ENCODE results near the gene RACK1. TPM values are rescaled to one million over a fixed set of nuclear protein-coding genes. Genes with fewer than 3 reads are reported as not detected.

RACK1 gene
- total and polyA plus RNA-seq, 2 experiments from 2014 or later, result 2,372 to 4,798 TPM

DNA sequence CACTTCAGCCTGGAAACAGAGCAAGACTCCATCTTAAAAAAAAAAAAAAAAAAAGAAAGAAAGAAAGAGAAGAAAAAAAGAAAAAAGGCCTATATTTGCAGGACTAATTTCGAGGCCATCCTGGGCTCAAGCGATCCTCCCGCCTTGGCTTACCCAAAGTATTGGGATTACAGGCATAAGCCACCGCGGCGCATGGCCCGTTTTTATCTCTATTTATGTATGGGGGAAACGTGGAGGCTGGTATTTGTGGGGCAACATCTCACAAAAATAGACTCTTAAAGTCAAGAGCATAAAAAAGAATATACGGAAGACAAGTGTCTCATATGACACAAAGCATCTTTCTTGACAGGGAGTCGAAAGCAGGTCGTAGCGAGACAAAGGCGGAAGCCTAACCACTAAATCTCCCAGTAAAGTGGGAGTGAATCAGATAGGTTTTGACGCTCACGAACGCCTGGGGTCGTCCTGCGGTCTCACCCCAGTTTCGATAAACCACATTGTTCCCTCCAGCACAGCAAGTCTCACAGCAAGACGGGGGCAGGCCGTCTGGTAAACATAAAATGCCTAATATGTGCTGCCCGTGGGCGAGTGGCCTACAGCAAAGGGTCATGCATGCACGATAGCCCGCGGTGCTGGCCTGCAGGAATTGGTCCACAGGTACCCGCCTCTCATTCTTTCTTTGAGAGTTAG is 22.5 kb downstream of the RACK1 start:
- peaks cover 14% of the 10 kb centered on the region; the same call in 2 of the 3 replicates for H3K36me3 Mint-ChIP-seq (ENCODE audit: low read depth)
- H3K4me3 ChIP-seq, result peak overlapping the region; percentile 66
- H4K20me1 ChIP-seq (replicated peaks; ENCODE audit: insufficient read depth), result no peaks in the 10 kb centered on the region; the same call in 1 of the 2 replicates
- H3F3A ChIP-seq (replicated peaks; ENCODE audit: low read depth), result peaks cover 16% of the 10 kb centered on the region
- peaks cover 23% of the 10 kb centered on the region for H3K4me1 Mint-ChIP-seq
- H3K27me3 ChIP-seq (ENCODE audit: insufficient read depth), result peaks cover 6% of the 10 kb centered on the region
- peaks cover 16% of the 10 kb centered on the region for H3K9me3 Mint-ChIP-seq
- H3K4me1 ChIP-seq (ENCODE audit: insufficient read depth), result peaks cover 12% of the 10 kb centered on the region; the same call in 1 of the 2 replicates
- H3K79me2 ChIP-seq (replicated peaks; ENCODE audit: insufficient read depth), result peaks cover 20% of the 10 kb centered on the region
- 0 out of 2 replicates have a peak, but pooled peaks cover 4% of the 10 kb centered on the region for H3K36me3 ChIP-seq (ENCODE audit: insufficient read depth)
- H2AFZ ChIP-seq, result no peak overlapping the region
- DNase-seq (ENCODE audit: low spot score) (peak; percentile 47), ATAC-seq (no peak)
- peak overlapping the region; percentile 37 for H3K4me2 ChIP-seq
- peak overlapping the region; percentile 99 for H3K4me3 Mint-ChIP-seq
- peaks cover 64% of the 10 kb centered on the region for H3K27me3 Mint-ChIP-seq (ENCODE audit: insufficient read depth, low read depth, poor library complexity)
- no peaks in the 10 kb centered on the region for H3K9me2 ChIP-seq (ENCODE audit: insufficient read depth)
- H3K27ac ChIP-seq (ENCODE audit: low read depth), result no peak overlapping the region
- TF ChIP-seq CREB1 (CRISPR knock-in tag; IDR thresholded peaks at IDR 0.05; ENCODE audit: low read depth), result no peak
- TF ChIP-seq, protein P1, sequence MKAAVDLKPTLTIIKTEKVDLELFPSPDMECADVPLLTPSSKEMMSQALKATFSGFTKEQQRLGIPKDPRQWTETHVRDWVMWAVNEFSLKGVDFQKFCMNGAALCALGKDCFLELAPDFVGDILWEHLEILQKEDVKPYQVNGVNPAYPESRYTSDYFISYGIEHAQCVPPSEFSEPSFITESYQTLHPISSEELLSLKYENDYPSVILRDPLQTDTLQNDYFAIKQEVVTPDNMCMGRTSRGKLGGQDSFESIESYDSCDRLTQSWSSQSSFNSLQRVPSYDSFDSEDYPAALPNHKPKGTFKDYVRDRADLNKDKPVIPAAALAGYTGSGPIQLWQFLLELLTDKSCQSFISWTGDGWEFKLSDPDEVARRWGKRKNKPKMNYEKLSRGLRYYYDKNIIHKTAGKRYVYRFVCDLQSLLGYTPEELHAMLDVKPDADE (IDR thresholded peaks at IDR 0.05), result no peak
- TF ChIP-seq, protein P2, sequence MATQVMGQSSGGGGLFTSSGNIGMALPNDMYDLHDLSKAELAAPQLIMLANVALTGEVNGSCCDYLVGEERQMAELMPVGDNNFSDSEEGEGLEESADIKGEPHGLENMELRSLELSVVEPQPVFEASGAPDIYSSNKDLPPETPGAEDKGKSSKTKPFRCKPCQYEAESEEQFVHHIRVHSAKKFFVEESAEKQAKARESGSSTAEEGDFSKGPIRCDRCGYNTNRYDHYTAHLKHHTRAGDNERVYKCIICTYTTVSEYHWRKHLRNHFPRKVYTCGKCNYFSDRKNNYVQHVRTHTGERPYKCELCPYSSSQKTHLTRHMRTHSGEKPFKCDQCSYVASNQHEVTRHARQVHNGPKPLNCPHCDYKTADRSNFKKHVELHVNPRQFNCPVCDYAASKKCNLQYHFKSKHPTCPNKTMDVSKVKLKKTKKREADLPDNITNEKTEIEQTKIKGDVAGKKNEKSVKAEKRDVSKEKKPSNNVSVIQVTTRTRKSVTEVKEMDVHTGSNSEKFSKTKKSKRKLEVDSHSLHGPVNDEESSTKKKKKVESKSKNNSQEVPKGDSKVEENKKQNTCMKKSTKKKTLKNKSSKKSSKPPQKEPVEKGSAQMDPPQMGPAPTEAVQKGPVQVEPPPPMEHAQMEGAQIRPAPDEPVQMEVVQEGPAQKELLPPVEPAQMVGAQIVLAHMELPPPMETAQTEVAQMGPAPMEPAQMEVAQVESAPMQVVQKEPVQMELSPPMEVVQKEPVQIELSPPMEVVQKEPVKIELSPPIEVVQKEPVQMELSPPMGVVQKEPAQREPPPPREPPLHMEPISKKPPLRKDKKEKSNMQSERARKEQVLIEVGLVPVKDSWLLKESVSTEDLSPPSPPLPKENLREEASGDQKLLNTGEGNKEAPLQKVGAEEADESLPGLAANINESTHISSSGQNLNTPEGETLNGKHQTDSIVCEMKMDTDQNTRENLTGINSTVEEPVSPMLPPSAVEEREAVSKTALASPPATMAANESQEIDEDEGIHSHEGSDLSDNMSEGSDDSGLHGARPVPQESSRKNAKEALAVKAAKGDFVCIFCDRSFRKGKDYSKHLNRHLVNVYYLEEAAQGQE (IDR thresholded peaks at IDR 0.05; ENCODE audit: unreplicated experiment), result no peak
- H3K27ac Mint-ChIP-seq, result no peak overlapping the region

DNA sequence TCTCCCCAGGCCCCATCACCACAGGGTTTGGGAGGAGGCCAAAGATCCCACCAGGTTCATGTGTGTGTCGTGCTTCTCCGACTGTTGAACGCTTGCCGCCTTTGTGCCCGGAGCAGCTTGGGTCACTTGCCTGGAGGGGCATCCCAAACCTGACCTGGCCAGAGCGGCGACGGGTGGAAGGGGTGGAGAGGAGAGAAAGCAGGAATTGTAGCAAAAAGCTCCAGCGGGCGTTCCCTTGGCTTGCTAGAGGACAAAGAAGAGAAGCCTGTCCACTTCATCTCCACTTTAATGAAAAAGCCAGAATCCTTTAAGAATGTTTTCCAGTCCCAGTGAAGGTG is 23.6 kb downstream of the RACK1 start:
- Histone ChIP-seq H3K36me3 (ENCODE audit: insufficient read depth) (no peaks in the 10 kb centered on the region), H3K27ac (ENCODE audit: low read depth) (no peak overlapping the region), H3K9me2 (ENCODE audit: insufficient read depth) (no peaks in the 10 kb centered on the region), H2AFZ (no peak overlapping the region), H3K27me3 (ENCODE audit: insufficient read depth) (peaks cover 12% of the 10 kb centered on the region), H3K4me2 (no peak overlapping the region), H3K4me3 (no peak overlapping the region), H4K20me1 (replicated peaks; ENCODE audit: insufficient read depth) (no peaks in the 10 kb centered on the region; the same call in 1 of the 2 replicates), H3F3A (replicated peaks; ENCODE audit: low read depth) (peaks cover 20% of the 10 kb centered on the region), H3K79me2 (replicated peaks; ENCODE audit: insufficient read depth) (peaks cover 9% of the 10 kb centered on the region), H3K4me1 (ENCODE audit: insufficient read depth) (peaks cover 12% of the 10 kb centered on the region; the same call in 1 of the 2 replicates)
- peaks cover 16% of the 10 kb centered on the region for H3K9me3 Mint-ChIP-seq
- H3K4me3 Mint-ChIP-seq, result peak overlapping the region; percentile 73; the same call in 2 of the 3 replicates
- no peak for DNase-seq (ENCODE audit: low spot score)
- peaks cover 14% of the 10 kb centered on the region; the same call in 2 of the 3 replicates for H3K36me3 Mint-ChIP-seq (ENCODE audit: low read depth)
- H3K27me3 Mint-ChIP-seq (ENCODE audit: insufficient read depth, low read depth, poor library complexity), result peaks cover 70% of the 10 kb centered on the region
- H3K4me1 Mint-ChIP-seq, result peaks cover 21% of the 10 kb centered on the region
- no peak for ATAC-seq
- H3K27ac Mint-ChIP-seq, result no peak overlapping the region
- TF ChIP-seq ZNF331 (CRISPR knock-in tag; IDR thresholded peaks at IDR 0.05; ENCODE audit: low read depth) (no peak), JUNB (IDR thresholded peaks at IDR 0.05; ENCODE audit: unreplicated experiment) (no peak), EZH2 (IDR thresholded peaks at IDR 0.05; ENCODE audit: low read depth, unreplicated experiment) (no peak), EZH2phosphoT487 (IDR thresholded peaks at IDR 0.05; ENCODE audit: unreplicated experiment) (no peak), NANOG (IDR thresholded peaks at IDR 0.05; ENCODE audit: borderline replicate concordance) (no peak)
- TF ChIP-seq, protein P1 (IDR thresholded peaks at IDR 0.05), result no peak
- TF ChIP-seq, protein P2 (IDR thresholded peaks at IDR 0.05; ENCODE audit: unreplicated experiment), result no peak

All from GM23338 (cell line).